Hair follicular keratinocyte (primary cell): Measurements from ENCODE around the gene SAMD14. TPM values are rescaled to one million over a fixed set of nuclear protein-coding genes. Genes with fewer than 3 reads are reported as not detected.

ENCODE experiments used
- total RNA-seq: library from RNA; depleted of rRNA; stranded (reverse); fragments of >200 nt; gene quantifications from 2 replicates; pipeline ENCODE4 v1.2.3, GENCODE V29; 2015

The SAMD14 gene
- 0.23 and 1.1 TPM in 2 replicates for total RNA-seq

DNA sequence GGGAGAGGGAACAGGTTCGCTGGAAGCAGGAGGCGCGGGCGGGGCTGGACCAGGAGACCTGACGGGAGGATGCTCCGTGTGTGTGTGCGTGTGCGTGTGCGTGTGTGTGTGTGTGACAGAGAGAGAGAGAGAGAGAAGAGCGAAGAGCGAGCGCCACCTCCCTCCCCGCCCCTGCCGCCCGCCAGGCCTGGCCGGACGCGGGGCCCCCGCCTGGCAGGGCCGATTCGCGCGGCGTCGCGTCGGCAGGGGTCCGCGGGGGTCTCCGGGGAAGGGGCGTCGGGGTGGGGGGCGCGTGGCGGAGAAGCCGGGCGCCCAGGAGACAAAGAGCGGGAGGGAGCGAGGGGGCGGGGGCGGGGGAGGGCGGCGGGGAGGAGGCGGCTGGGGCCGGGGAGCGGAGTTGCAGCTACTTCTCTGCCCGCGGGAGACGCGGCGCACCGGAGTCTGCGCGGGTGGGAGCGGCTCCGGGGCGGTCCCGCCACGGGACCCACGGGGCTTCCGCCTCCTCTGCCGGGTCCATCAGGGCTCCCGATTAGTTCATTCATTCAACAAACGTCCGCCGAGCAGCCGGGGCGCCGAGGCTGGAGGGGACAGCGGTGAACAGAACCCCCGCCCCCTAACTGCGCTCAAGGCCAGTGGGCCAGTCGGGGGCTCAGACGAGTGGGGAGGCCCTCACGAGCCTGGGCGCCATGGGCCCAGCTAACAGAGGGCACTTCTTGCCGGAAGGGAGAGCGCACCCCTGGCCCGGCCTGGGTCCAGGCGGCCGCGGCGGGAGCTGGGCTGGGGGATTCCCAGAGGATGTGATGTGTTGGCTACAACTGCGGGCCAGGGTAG, at the start of gene SAMD14:
TSS of gene SAMD14 (minus strand) at position 433 of the 831 bp plus-strand sequence. CDS start 5,201 bp downstream, outside the sequence.

DNA sequence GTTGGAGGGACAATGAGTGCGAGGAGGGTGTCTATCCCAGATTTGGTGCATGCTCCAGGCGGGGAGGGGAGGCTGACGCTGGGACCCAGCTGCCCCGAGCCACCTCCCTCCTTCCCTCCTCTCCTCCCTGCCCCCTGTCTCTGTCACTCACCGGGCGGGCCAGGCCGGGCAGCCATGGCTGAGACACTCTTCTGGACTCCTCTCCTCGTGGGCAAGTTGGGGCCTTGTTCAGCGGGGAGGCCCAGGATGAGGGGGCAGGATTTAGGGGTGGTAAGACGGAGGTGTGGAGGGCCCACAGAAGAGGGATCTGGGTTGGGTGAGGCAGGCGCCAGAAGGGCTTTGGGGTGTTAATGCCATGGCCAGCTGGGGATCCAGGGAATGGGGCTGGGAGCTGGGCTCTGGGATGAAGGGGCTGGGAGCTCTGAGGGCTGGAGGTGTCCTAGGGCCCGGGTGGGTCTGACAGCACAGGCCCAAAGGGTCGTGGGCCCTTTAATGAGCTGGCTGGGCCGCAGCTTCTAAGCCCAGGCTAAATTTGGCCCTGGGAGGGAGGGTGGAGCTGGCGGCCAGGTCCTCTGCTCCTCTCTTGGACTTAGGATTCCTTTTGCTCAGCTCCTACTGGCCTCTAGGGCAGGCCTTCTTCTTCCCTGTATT, 36.0 kb upstream of the SAMD14 start, which contains the start of gene SGCA:
TSS of gene SGCA (plus strand) at position 139 of the 651 bp plus-strand sequence. CDS start at position 175, 36 bp downstream.

DNA sequence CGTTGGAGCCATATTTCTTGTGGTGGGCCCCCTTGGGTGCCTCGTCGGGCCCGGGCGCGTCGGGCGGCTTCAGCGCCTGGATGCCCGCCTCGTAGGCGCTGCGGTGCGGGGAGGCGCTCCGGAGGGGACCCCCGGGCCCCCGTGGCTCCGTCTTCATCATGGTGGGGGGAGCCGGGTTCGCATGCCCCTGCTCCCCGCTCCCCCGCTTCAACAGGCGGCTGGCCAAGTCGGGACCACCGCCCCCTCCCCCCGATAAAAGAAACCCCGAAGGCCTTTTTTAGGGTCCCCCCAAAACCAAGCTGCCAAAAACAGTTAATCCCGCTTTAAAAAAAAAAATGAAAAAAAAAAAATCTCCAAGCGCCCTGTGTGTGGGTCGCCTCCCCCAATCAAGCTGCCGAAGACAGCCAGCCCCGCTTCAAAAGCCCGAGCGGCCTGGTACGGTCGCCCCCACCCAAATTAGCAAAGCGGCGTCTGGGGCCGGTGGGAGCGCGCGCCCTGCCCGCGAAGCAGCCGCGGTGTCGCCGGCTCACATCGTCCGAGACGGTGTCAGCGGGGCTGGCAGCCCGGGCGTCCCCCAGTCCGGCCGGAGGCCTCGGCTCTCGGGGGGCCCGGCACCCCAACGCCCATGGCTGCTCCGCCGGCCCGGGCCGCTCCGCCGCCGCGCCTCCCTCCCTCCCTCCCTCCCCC, 20.5 kb upstream of the SAMD14 start, which contains the start of gene PPP1R9B:
TSS of gene PPP1R9B (minus strand) at position 324 of the 687 bp plus-strand sequence. CDS start at position 160, 164 bp downstream.

DNA sequence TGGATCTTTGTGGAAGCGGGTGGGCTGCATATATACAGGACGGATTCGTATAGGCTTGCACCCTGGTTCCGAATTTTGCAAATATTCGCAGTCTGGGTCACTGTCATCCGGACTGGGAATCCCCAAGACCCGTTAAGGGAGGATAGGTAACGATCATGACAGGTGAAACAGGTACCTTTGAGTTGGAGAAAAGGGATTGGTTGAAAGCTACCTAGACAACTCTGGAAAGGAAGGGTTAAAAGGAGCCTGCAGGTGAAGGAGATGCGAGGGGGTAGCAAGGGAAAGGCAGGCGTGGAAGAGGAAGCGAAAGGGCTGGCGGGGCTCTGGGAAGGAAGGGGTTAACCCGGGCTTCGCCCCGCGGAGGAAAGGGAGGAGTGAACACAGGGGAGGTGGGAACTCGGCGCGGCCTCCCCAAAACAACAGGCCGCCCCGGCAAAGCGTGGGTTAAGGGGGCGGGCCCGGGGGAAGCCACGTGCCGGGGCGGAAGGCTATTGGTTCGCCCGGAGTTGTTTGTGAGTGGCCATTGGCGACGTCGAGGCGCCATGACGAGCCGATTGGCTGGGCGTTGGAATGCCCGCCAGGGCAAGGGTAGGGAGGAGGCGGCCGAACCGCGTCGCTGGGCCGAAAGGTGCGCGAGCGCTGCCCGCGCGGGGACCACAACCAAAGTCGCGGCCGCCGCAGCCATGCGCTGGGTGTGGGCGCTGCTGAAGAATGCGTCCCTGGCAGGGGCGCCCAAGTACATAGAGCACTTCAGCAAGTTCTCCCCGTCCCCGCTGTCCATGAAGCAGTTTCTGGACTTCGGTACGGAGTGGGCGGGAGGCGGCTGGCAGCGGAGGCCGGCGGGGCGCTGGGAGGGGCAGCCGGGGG, 35.0 kb downstream of the SAMD14 start, which contains the start of gene PDK2:
TSS of gene PDK2 (plus strand) at position 599 of the 867 bp plus-strand sequence. CDS start at position 684, 85 bp downstream.

Other genes starting within 250 kb of the SAMD14 start
- gene DLX4, start 161.0 kb downstream of the SAMD14 start, total RNA-seq, result 0.08 and 0.23 TPM in 2 replicates
- gene DLX3, start 134.9 kb downstream of the SAMD14 start, total RNA-seq, result 1.2 and 1.6 TPM in 2 replicates
- gene ITGA3, start 74.0 kb downstream of the SAMD14 start, total RNA-seq, result 813 and 1,408 TPM in 2 replicates
- 4.2 and 7.1 TPM in 2 replicates for gene PDK2, start 34.8 kb downstream of the SAMD14 start, total RNA-seq
- 20.5 and 30.2 TPM in 2 replicates for gene PPP1R9B, start 20.5 kb upstream of the SAMD14 start, total RNA-seq
- not detected in 2 replicates for gene SGCA, start 35.8 kb upstream of the SAMD14 start, total RNA-seq
- gene COL1A1, start 71.5 kb upstream of the SAMD14 start, total RNA-seq, result 14.3 and 30.7 TPM in 2 replicates
- 2.0 and 3.4 TPM in 2 replicates for gene TMEM92, start 144.3 kb upstream of the SAMD14 start, total RNA-seq
- gene XYLT2, start 216.0 kb upstream of the SAMD14 start, total RNA-seq, result 56.8 and 74.5 TPM in 2 replicates
- 88.6 and 127 TPM in 2 replicates for gene MRPL27, start 243.0 kb upstream of the SAMD14 start, total RNA-seq
- 2.1 and 8.1 TPM in 2 replicates for gene EME1, start 243.1 kb upstream of the SAMD14 start, total RNA-seq